GM18861 (cell line): ENCODE data around the gene LYPD4.

ENCODE experiments used
- ATAC-seq: cut with Tn5 transposase; IDR thresholded peaks from one replicate; pipeline ENCODE4 v1.9.1; 2021; ENCODE audit not compliant: unreplicated experiment

The LYPD4 gene

GRCh38 chr19:41853344-41853743 lies 8.9 kb upstream of the LYPD4 start:
- ATAC-seq, result no peak

- no peak for ATAC-seq
These were observed 7.0 kb upstream of the LYPD4 start for GRCh38 chr19:41851456-41851855.

GRCh38 chr19:41850381-41850780 lies 5.9 kb upstream of the LYPD4 start:
- no peak for ATAC-seq

GRCh38 chr19:41849067-41849466 lies 4.6 kb upstream of the LYPD4 start:
- ATAC-seq, result no peak

GRCh38 chr19:41848666-41849065 lies 4.2 kb upstream of the LYPD4 start:
- no peak for ATAC-seq

GRCh38 chr19:41847351-41848105 lies 3.0 kb upstream of the LYPD4 start:
- no peak for ATAC-seq

- ATAC-seq, result no peak
These were observed 638 bp upstream of the LYPD4 start for GRCh38 chr19:41845051-41845590.

- no peak for ATAC-seq
These were observed 343 bp upstream of the LYPD4 start, which contains the start of gene DMRTC2 for GRCh38 chr19:41845001-41845050. Gene DMRTC2 (plus strand): TSS chr19:41845042. CDS start chr19:41847429, 2,387 bp downstream.

GRCh38 chr19:41843371-41843770 lies 1.1 kb downstream of the LYPD4 start:
- ATAC-seq, result no peak

- ATAC-seq, result no peak
These were observed 5.3 kb downstream of the LYPD4 start for GRCh38 chr19:41839211-41839610.

GRCh38 chr19:41837981-41838708 lies 6.3 kb downstream of the LYPD4 start:
- no peak for ATAC-seq

GRCh38 chr19:41821003-41821735 lies 23.3 kb downstream of the LYPD4 start:
- ATAC-seq, result no peak

- no peak for ATAC-seq
These were observed 27.7 kb downstream of the LYPD4 start for GRCh38 chr19:41816761-41817160.

GRCh38 chr19:41815301-41815700 lies 29.2 kb downstream of the LYPD4 start:
- ATAC-seq, result no peak

GRCh38 chr19:41813911-41814310 lies 30.6 kb downstream of the LYPD4 start:
- no peak for ATAC-seq

GRCh38 chr19:41811981-41812380 lies 32.5 kb downstream of the LYPD4 start:
- ATAC-seq, result no peak

- no peak for ATAC-seq
These were observed 33.4 kb downstream of the LYPD4 start for GRCh38 chr19:41811036-41811435.

GRCh38 chr19:41810301-41810700 lies 34.2 kb downstream of the LYPD4 start:
- ATAC-seq, result no peak

GRCh38 chr19:41808663-41809566 lies 35.6 kb downstream of the LYPD4 start:
- no peak for ATAC-seq

- no peak for ATAC-seq
These were observed 37.3 kb downstream of the LYPD4 start for GRCh38 chr19:41807176-41807575.

GRCh38 chr19:41804336-41804735 lies 40.1 kb downstream of the LYPD4 start:
- ATAC-seq, result no peak
